ENCODE results near the gene COPZ2.

- TF ChIP-seq CTCF (IDR thresholded peaks at IDR 0.05) (peak in 3 of 4 donors; percentile 7 to 28 (median 18)), POLR2A (IDR thresholded peaks at IDR 0.05) (no peak)
Observed at GRCh38 chr17:48052956-48053757, 15.6 kb upstream of the COPZ2 start.
